NCI-H82 treated with DMSO at 0.1 percent for 48 hours (cell line): ENCODE data around the gene CHCHD6.

Source experiments
- DNase-seq: peaks from one replicate; lab custom pipeline; 2025; ENCODE audit not compliant: unreplicated experiment; lab: John Stamatoyannopoulos, UW

The CHCHD6 gene

GRCh38 chr3:126817781-126818180 is 113.7 kb downstream of the CHCHD6 start:
- no peak for DNase-seq

GRCh38 chr3:126818400-126819095 is 114.5 kb downstream of the CHCHD6 start:
- DNase-seq = no peak

GRCh38 chr3:126826693-126827092 is 122.7 kb downstream of the CHCHD6 start:
- no peak for DNase-seq

GRCh38 chr3:126827121-126827520 is 123.1 kb downstream of the CHCHD6 start:
- DNase-seq = no peak

GRCh38 chr3:126828306-126828705 is 124.3 kb downstream of the CHCHD6 start:
- DNase-seq = no peak

GRCh38 chr3:126832933-126833332 is 128.9 kb downstream of the CHCHD6 start:
- DNase-seq = no peak

GRCh38 chr3:126834596-126835471 is 130.8 kb downstream of the CHCHD6 start:
- DNase-seq = no peak

GRCh38 chr3:126835472-126836219 is 131.6 kb downstream of the CHCHD6 start:
- no peak for DNase-seq

GRCh38 chr3:126836220-126836860 is 132.3 kb downstream of the CHCHD6 start:
- DNase-seq = no peak

GRCh38 chr3:126837773-126838172 is 133.7 kb downstream of the CHCHD6 start:
- DNase-seq = no peak

GRCh38 chr3:126845920-126846715 is 142.1 kb downstream of the CHCHD6 start:
- DNase-seq = no peak

GRCh38 chr3:126847061-126847460 is 143.0 kb downstream of the CHCHD6 start:
- DNase-seq = no peak

GRCh38 chr3:126848991-126849390 is 145.0 kb downstream of the CHCHD6 start:
- DNase-seq = no peak

GRCh38 chr3:126849768-126850167 is 145.7 kb downstream of the CHCHD6 start:
- no peak for DNase-seq

- no peak for DNase-seq
Measured at GRCh38 chr3:126850370-126851085, 146.5 kb downstream of the CHCHD6 start.

GRCh38 chr3:126851382-126851781 is 147.3 kb downstream of the CHCHD6 start:
- DNase-seq = no peak

GRCh38 chr3:126851934-126852333 is 147.9 kb downstream of the CHCHD6 start:
- DNase-seq = no peak

- no peak for DNase-seq
Measured at GRCh38 chr3:126852511-126852910, 148.5 kb downstream of the CHCHD6 start.

GRCh38 chr3:126854666-126855065 is 150.6 kb downstream of the CHCHD6 start:
- no peak for DNase-seq

- DNase-seq = no peak
Measured at GRCh38 chr3:126855374-126855773, 151.3 kb downstream of the CHCHD6 start.
